Urinary bladder (tissue), 4 donors: ENCODE measurements around the gene IDI1. TPM values are rescaled to one million over a fixed set of nuclear protein-coding genes. Genes with fewer than 3 reads are reported as not detected.
"Not testable (repeated sequence)": the region's sequence is repeated elsewhere in the genome, so short reads cannot be mapped to it uniquely, and the experiment has no call there.

Experiments
- DNase-seq: peaks from one replicate; pipeline ENCODE4 v3.0.0-alpha.2; 2015; ENCODE audit errors: extremely low spot score
- H3K27ac ChIP-seq: one replicate; pipeline ENCODE4 v1.5.1; 2013; ENCODE audit warnings: low read depth, mild to moderate bottlenecking, moderate library complexity
- H3K36me3 ChIP-seq: one replicate; pipeline ENCODE4 v1.6.1; 2013; ENCODE audit warnings: mild to moderate bottlenecking, moderate library complexity; ENCODE audit not compliant: insufficient read depth
- H3K4me1 ChIP-seq: one replicate; pipeline ENCODE4 v1.6.1; 2013; ENCODE audit warnings: mild to moderate bottlenecking, moderate library complexity; ENCODE audit not compliant: insufficient read depth
- H3K4me3 ChIP-seq: one replicate; pipeline ENCODE4 v1.5.1; 2013; ENCODE audit warnings: low read depth, low read length
- WGBS: extraction: QIAGEN DNeasy Blood & Tissue Kit; methylation state at CpG from one replicate; pipeline ENCODE4 v1.1.7; 2013; 5-methylcytosine and 5-hydroxymethylcytosine counted together
- polyA plus RNA-seq: library from polyadenylated mRNA; stranded (reverse); fragments of 200-250 nt; gene quantifications from one replicate; pipeline ENCODE4 v1.2.3, GENCODE V29; 2013
- total RNA-seq: library from RNA; depleted of rRNA; stranded (reverse); fragments of >200 nt; gene quantifications from one replicate; pipeline ENCODE4 v1.2.3, GENCODE V29; 2014
- donor health status: healthy with polysubstance abuse.
- donor health status: healthy.

The IDI1 gene
- total and polyA plus RNA-seq, 2 donors, result 31.4 to 86.0 TPM

GRCh38 chr10:1010703-1011102 is 38.2 kb downstream of the IDI1 start:
- no peaks in the 10 kb centered on the region for H3K4me1 ChIP-seq
- no peak for DNase-seq
- 96% methylated on average over 7 of the region's 7 CpGs for WGBS
- H3K36me3 ChIP-seq, result peaks cover 3% of the 10 kb centered on the region
- H3K4me3 ChIP-seq, result no peak overlapping the region
- H3K27ac ChIP-seq, result no peak overlapping the region

GRCh38 chr10:1009947-1010346 is 39.0 kb downstream of the IDI1 start:
- not testable (repeated sequence) for H3K36me3 ChIP-seq, H3K27ac ChIP-seq, DNase-seq, H3K4me1 ChIP-seq, H3K4me3 ChIP-seq
- WGBS, result 69% methylated on average over 8 of the region's 8 CpGs

- no peak overlapping the region for H3K4me3 ChIP-seq
- DNase-seq, result no peak
- H3K4me1 ChIP-seq, result no peaks in the 10 kb centered on the region
- H3K27ac ChIP-seq, result no peak overlapping the region
- 56% methylated on average over 9 of the region's 9 CpGs for WGBS
- H3K36me3 ChIP-seq, result peaks cover 3% of the 10 kb centered on the region
Measured at GRCh38 chr10:1009071-1009494, 39.8 kb downstream of the IDI1 start.

GRCh38 chr10:1007583-1007982 is 41.3 kb downstream of the IDI1 start:
- H3K4me1 ChIP-seq, result no peaks in the 10 kb centered on the region
- H3K27ac ChIP-seq, result no peak overlapping the region
- no peak for DNase-seq
- H3K4me3 ChIP-seq, result no peak overlapping the region
- H3K36me3 ChIP-seq, result peaks cover 3% of the 10 kb centered on the region
- WGBS, result 73% methylated on average over 10 of the region's 10 CpGs

- H3K27ac ChIP-seq, result no peak overlapping the region
- DNase-seq, result no peak
- WGBS, result 96% methylated on average over 9 of the region's 9 CpGs
- no peaks in the 10 kb centered on the region for H3K4me1 ChIP-seq
- H3K4me3 ChIP-seq, result no peak overlapping the region
- H3K36me3 ChIP-seq, result peaks cover 3% of the 10 kb centered on the region
Measured at GRCh38 chr10:1006573-1006972, 42.3 kb downstream of the IDI1 start.

- WGBS, result 98% methylated on average over 9 of the region's 9 CpGs
- peaks cover 2% of the 10 kb centered on the region for H3K36me3 ChIP-seq
Measured at GRCh38 chr10:1003884-1004670, 44.8 kb downstream of the IDI1 start.

GRCh38 chr10:1002425-1003006 is 46.4 kb downstream of the IDI1 start:
- 98% methylated on average over 5 of the region's 5 CpGs for WGBS
- peaks cover 5% of the 10 kb centered on the region for H3K36me3 ChIP-seq
- no peak for DNase-seq
- no peaks in the 10 kb centered on the region for H3K4me1 ChIP-seq
- no peak overlapping the region for H3K27ac ChIP-seq
- no peak overlapping the region for H3K4me3 ChIP-seq

More at GRCh38 chr10:1003884-1004670, 44.8 kb downstream of the IDI1 start:
- no peak overlapping the region for H3K4me3 ChIP-seq
- no peaks in the 10 kb centered on the region for H3K4me1 ChIP-seq
- no peak overlapping the region for H3K27ac ChIP-seq
- no peak for DNase-seq

GRCh38 chr10:997266-998022 is 51.5 kb downstream of the IDI1 start:
- no peaks in the 10 kb centered on the region for H3K4me1 ChIP-seq
- H3K4me3 ChIP-seq, result no peak overlapping the region
- DNase-seq, result no peak
- no peak overlapping the region for H3K27ac ChIP-seq
- WGBS, result 87% methylated on average over 19 of the region's 19 CpGs
- peaks cover 6% of the 10 kb centered on the region for H3K36me3 ChIP-seq

GRCh38 chr10:996031-996430 is 52.9 kb downstream of the IDI1 start:
- Histone ChIP-seq H3K4me3 (no peak overlapping the region), H3K27ac (no peak overlapping the region), H3K4me1 (no peaks in the 10 kb centered on the region), H3K36me3 (peaks cover 6% of the 10 kb centered on the region)
- 96% methylated on average over 12 of the region's 12 CpGs for WGBS
- DNase-seq, result no peak

- 93% methylated on average over 7 of the region's 7 CpGs for WGBS
- Histone ChIP-seq H3K4me1 (no peaks in the 10 kb centered on the region), H3K4me3 (no peak overlapping the region), H3K27ac (no peak overlapping the region), H3K36me3 (peaks cover 6% of the 10 kb centered on the region)
- no peak for DNase-seq
Measured at GRCh38 chr10:995559-995926, 53.4 kb downstream of the IDI1 start.

GRCh38 chr10:994836-995558 is 53.9 kb downstream of the IDI1 start:
- Histone ChIP-seq H3K4me1 (no peaks in the 10 kb centered on the region), H3K36me3 (peaks cover 6% of the 10 kb centered on the region), H3K27ac (no peak overlapping the region), H3K4me3 (no peak overlapping the region)
- DNase-seq, result no peak
- 92% methylated on average over 6 of the region's 6 CpGs for WGBS

- DNase-seq, result no peak
- H3K4me3 ChIP-seq, result no peak overlapping the region
- H3K4me1 ChIP-seq, result peaks cover 3% of the 10 kb centered on the region
- H3K36me3 ChIP-seq, result peaks cover 3% of the 10 kb centered on the region
- H3K27ac ChIP-seq, result no peak overlapping the region
Measured at GRCh38 chr10:992871-993270, 56.0 kb downstream of the IDI1 start.

GRCh38 chr10:992467-992866 is 56.5 kb downstream of the IDI1 start:
- no peak for DNase-seq
- H3K4me1 ChIP-seq, result peaks cover 3% of the 10 kb centered on the region
- no peaks in the 10 kb centered on the region for H3K36me3 ChIP-seq
- no peak overlapping the region for H3K27ac ChIP-seq
- WGBS, result 94% methylated on average over 6 of the region's 6 CpGs
- H3K4me3 ChIP-seq, result no peak overlapping the region
